Fibroblast of mammary gland (primary cell): ENCODE data around the gene OPN1MW.
"Not testable (repeated sequence)": the region's sequence is repeated elsewhere in the genome, so short reads cannot be mapped to it uniquely, and the experiment has no call there.

ENCODE experiments used
- DNase-seq: peaks from one replicate; pipeline ENCODE4 v3.0.0-alpha.2; 2010; ENCODE audit warnings: low read depth
- H3K4me3 ChIP-seq: 2 replicates; pipeline ENCODE4 v1.5.1; 2011; ENCODE audit warnings: low read depth, mild to moderate bottlenecking, low read length, moderate library complexity; ENCODE audit not compliant: control insufficient read depth
- CTCF ChIP-seq: conservative IDR thresholded peaks from 2 replicates; pipeline ENCODE4 v1.5.1; 2011; ENCODE audit warnings: low read depth, low read length, inconsistent platforms; ENCODE audit not compliant: control insufficient read depth, insufficient read depth

The OPN1MW gene

GRCh38 chrX:154142950-154143745, 39.2 kb upstream of the OPN1MW start:
- TF ChIP-seq CTCF: no peak
- no peak for DNase-seq
- no peak overlapping the region for H3K4me3 ChIP-seq

- not testable (repeated sequence) for DNase-seq, H3K4me3 ChIP-seq
These were observed 38.4 kb upstream of the OPN1MW start, which contains the start of gene OPN1LW for GRCh38 chrX:154144010-154144409. OPN1LW (plus strand) TSS chrX:154144243; CDS start chrX:154144284, 41 bp downstream.

GRCh38 chrX:154151030-154151429, 31.4 kb upstream of the OPN1MW start:
- not testable (repeated sequence) for H3K4me3 ChIP-seq, DNase-seq

GRCh38 chrX:154156221-154156620, 26.2 kb upstream of the OPN1MW start:
- not testable (repeated sequence) for H3K4me3 ChIP-seq, DNase-seq

GRCh38 chrX:154157207-154157606, 25.2 kb upstream of the OPN1MW start:
- not testable (repeated sequence) for H3K4me3 ChIP-seq, DNase-seq

- DNase-seq, H3K4me3 ChIP-seq: not testable (repeated sequence)
These were observed 23.1 kb upstream of the OPN1MW start for GRCh38 chrX:154159345-154159744.

GRCh38 chrX:154164902-154165301, 17.5 kb upstream of the OPN1MW start:
- H3K4me3 ChIP-seq, DNase-seq: not testable (repeated sequence)

GRCh38 chrX:154168384-154168783, 14.0 kb upstream of the OPN1MW start:
- DNase-seq, H3K4me3 ChIP-seq: not testable (repeated sequence)

GRCh38 chrX:154172535-154172943, 9.9 kb upstream of the OPN1MW start:
- not testable (repeated sequence) for H3K4me3 ChIP-seq, DNase-seq

GRCh38 chrX:154174356-154174755, 8.0 kb upstream of the OPN1MW start:
- H3K4me3 ChIP-seq, DNase-seq: not testable (repeated sequence)

- DNase-seq, H3K4me3 ChIP-seq: not testable (repeated sequence)
These were observed 1.4 kb downstream of the OPN1MW start for GRCh38 chrX:154183794-154184193.

GRCh38 chrX:154192846-154193245, 10.4 kb downstream of the OPN1MW start:
- DNase-seq, H3K4me3 ChIP-seq: not testable (repeated sequence)

GRCh38 chrX:154194316-154194715, 11.9 kb downstream of the OPN1MW start:
- DNase-seq, H3K4me3 ChIP-seq: not testable (repeated sequence)

- not testable (repeated sequence) for H3K4me3 ChIP-seq, DNase-seq
These were observed 14.1 kb downstream of the OPN1MW start for GRCh38 chrX:154196466-154196865.

GRCh38 chrX:154209670-154210418, 27.4 kb downstream of the OPN1MW start:
- not testable (repeated sequence) for H3K4me3 ChIP-seq, DNase-seq

GRCh38 chrX:154211057-154211456, 28.7 kb downstream of the OPN1MW start:
- H3K4me3 ChIP-seq, DNase-seq: not testable (repeated sequence)

GRCh38 chrX:154211499-154211898, 29.1 kb downstream of the OPN1MW start:
- not testable (repeated sequence) for DNase-seq, H3K4me3 ChIP-seq

GRCh38 chrX:154219456-154219855, 37.1 kb downstream of the OPN1MW start, which contains the start of gene OPN1MW2:
OPN1MW2 (plus strand) TSS chrX:154219756; CDS start chrX:154219816, 60 bp downstream.
- not testable (repeated sequence) for DNase-seq, H3K4me3 ChIP-seq
